OCI-LY7 (cell line): ENCODE results near the gene STAG2. TPM values are rescaled to one million over a fixed set of nuclear protein-coding genes. Genes with fewer than 3 reads are reported as not detected.
"Not testable (repeated sequence)": the region's sequence is repeated elsewhere in the genome, so short reads cannot be mapped to it uniquely, and the experiment has no call there.

Experiments
- BruUV-seq: library from RNA; stranded (reverse); fragments of 400-500 nt; replicated peaks from 2 replicates; lab custom pipeline; 2021; lab: Mats Ljungman, UMichigan
- CTCF ChIA-PET: fragments of 300-600 bp; sonication (Branson Sonifier 250); formaldehyde crosslinking; loops from one replicate; lab custom pipeline; 2022; ENCODE audit warnings: antibody characterized with exemption; ENCODE audit not compliant: unreplicated experiment; lab: Charles Lee
- POLR2A ChIA-PET: fragments of 300-600 bp; sonication (Branson Sonifier 250); formaldehyde crosslinking; loops from one replicate; lab custom pipeline; 2022; ENCODE audit warnings: antibody characterized with exemption; lab: Charles Lee
- DNase-seq: peaks from one replicate; pipeline ENCODE4 v3.0.0-alpha.2; 2015; ENCODE audit warnings: low spot score
- H2AFZ ChIP-seq: fragments of 200-600 bp; sonication (generic), shearing (Covaris generic); 2 replicates; pipeline ENCODE4 v1.6.1; 2014; ENCODE audit warnings: mild to moderate bottlenecking, antibody characterized with exemption, low read length, moderate library complexity
- H3K27ac ChIP-seq: fragments of 200-600 bp; sonication (generic); 2 replicates; pipeline ENCODE4 v1.5.1; 2014; ENCODE audit warnings: mixed run types, low read depth, mild to moderate bottlenecking, moderate library complexity, low read length, inconsistent platforms; ENCODE audit not compliant: poor library complexity, severe bottlenecking
- H3K36me3 ChIP-seq: fragments of 200-600 bp; sonication (generic); 2 replicates; pipeline ENCODE4 v1.6.1; 2014; ENCODE audit warnings: mild to moderate bottlenecking, antibody characterized with exemption, low read length, moderate library complexity, mixed read lengths; ENCODE audit not compliant: insufficient read depth
- H3K4me1 ChIP-seq: fragments of 200-600 bp; sonication (generic); 2 replicates; pipeline ENCODE4 v1.5.1; 2014; ENCODE audit warnings: mild to moderate bottlenecking, low read length; ENCODE audit not compliant: insufficient read depth, poor library complexity, severe bottlenecking
- H3K4me2 ChIP-seq: fragments of 200-600 bp; sonication (generic); 2 replicates; pipeline ENCODE4 v1.6.1; 2014; ENCODE audit warnings: mild to moderate bottlenecking, low read length
- H3K4me3 ChIP-seq: fragments of 200-600 bp; sonication (generic); 2 replicates; pipeline ENCODE4 v1.5.1; 2014; ENCODE audit warnings: mild to moderate bottlenecking, low read depth, low read length; ENCODE audit not compliant: poor library complexity, severe bottlenecking
- H3K79me2 ChIP-seq: fragments of 200-600 bp; sonication (generic); 2 replicates; pipeline ENCODE4 v1.6.1; 2016; ENCODE audit warnings: low read depth, mild to moderate bottlenecking, low read length, moderate library complexity, mixed read lengths; ENCODE audit not compliant: insufficient read depth
- H3K9me2 ChIP-seq: fragments of 200-600 bp; sonication (generic); 2 replicates; pipeline ENCODE4 v1.6.1; 2016; ENCODE audit warnings: mild to moderate bottlenecking, low read length, mixed read lengths; ENCODE audit not compliant: insufficient read depth
- H3K9me3 ChIP-seq: fragments of 200-600 bp; sonication (generic); 2 replicates; pipeline ENCODE4 v1.6.1; 2014; ENCODE audit warnings: mild to moderate bottlenecking, mixed run types, low read length, mixed read lengths
- H4K20me1 ChIP-seq: fragments of 200-600 bp; sonication (generic); 2 replicates; pipeline ENCODE4 v1.6.1; 2014; ENCODE audit warnings: mild to moderate bottlenecking, antibody characterized with exemption, low read length, moderate library complexity, mixed read lengths; ENCODE audit not compliant: insufficient read depth
- EZH2phosphoT487 ChIP-seq: fragments of 200-600 bp; sonication (generic); IDR thresholded peaks from 2 replicates; pipeline ENCODE4 v1.6.1; 2018; ENCODE audit warnings: low read depth, borderline replicate concordance, mild to moderate bottlenecking, mixed run types, antibody characterized with exemption, low read length, moderate library complexity, mixed read lengths
- intact Hi-C: fragments of 100-400 bp; cut with micrococcal nuclease; formaldehyde crosslinking; loops from one replicate; pipeline ENCODE4 v1.10.0; 2022; ENCODE audit not compliant: unreplicated experiment
- total RNA-seq, 2 experiments: library from RNA; depleted of rRNA in 1 of 2; stranded (reverse); fragments of >200 nt in 1 of 2; shearing (Covaris generic) in 1 of 2; gene quantifications; 2 replicates each; pipeline ENCODE4 v1.2.3, GENCODE V29; 2014 to 2022
- TF ChIP-seq, protein P1 (sequence below): fragments of 200-600 bp; sonication (generic); conservative IDR thresholded peaks from 2 replicates; pipeline ENCODE4 v1.5.1; 2014; ENCODE audit warnings: mild to moderate bottlenecking, antibody characterized with exemption, low read length, moderate library complexity, mixed read lengths

STAG2 gene
- total RNA-seq, 2 experiments from 2014 or later = 56.7 to 68.9 TPM

DNA sequence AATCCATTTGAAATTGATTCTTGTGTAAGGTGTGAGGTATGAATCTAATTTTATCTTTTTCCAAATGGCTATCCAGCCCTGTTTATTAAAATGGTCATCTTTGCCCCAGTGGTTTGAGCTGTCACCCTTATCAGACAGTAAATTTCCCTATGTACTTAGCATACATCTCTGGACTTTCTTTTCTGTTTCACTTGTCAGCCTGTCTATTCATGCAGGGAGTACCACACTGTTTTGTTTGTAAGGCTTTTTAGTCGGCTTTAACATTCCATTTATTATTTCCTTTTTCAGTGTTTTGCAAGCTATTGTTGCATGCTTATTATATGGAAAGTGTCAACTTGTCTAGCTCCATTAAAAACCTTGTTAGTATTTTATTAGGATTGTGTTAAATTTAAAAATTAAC, 155.8 kb downstream of the STAG2 start:
- BruUV-seq = no TSS peak
- ChIA-PET POLR2A (no interaction called here), CTCF (no interaction called here)
- Histone ChIP-seq H2AFZ (no peak overlapping the region), H3K79me2 (no peaks in the 10 kb centered on the region), H3K36me3 (no peaks in the 10 kb centered on the region), H3K4me1 (no peaks in the 10 kb centered on the region), H4K20me1 (no peaks in the 10 kb centered on the region), H3K4me2 (no peak overlapping the region), H3K4me3 (no peak overlapping the region), H3K27ac (no peak overlapping the region), H3K9me2 (no peaks in the 10 kb centered on the region), H3K9me3 (no peaks in the 10 kb centered on the region)
- intact Hi-C loops = no loop called here
- no peak for DNase-seq
- no peak for TF ChIP-seq EZH2phosphoT487
- TF ChIP-seq, protein P1, sequence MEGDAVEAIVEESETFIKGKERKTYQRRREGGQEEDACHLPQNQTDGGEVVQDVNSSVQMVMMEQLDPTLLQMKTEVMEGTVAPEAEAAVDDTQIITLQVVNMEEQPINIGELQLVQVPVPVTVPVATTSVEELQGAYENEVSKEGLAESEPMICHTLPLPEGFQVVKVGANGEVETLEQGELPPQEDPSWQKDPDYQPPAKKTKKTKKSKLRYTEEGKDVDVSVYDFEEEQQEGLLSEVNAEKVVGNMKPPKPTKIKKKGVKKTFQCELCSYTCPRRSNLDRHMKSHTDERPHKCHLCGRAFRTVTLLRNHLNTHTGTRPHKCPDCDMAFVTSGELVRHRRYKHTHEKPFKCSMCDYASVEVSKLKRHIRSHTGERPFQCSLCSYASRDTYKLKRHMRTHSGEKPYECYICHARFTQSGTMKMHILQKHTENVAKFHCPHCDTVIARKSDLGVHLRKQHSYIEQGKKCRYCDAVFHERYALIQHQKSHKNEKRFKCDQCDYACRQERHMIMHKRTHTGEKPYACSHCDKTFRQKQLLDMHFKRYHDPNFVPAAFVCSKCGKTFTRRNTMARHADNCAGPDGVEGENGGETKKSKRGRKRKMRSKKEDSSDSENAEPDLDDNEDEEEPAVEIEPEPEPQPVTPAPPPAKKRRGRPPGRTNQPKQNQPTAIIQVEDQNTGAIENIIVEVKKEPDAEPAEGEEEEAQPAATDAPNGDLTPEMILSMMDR = no peak

DNA sequence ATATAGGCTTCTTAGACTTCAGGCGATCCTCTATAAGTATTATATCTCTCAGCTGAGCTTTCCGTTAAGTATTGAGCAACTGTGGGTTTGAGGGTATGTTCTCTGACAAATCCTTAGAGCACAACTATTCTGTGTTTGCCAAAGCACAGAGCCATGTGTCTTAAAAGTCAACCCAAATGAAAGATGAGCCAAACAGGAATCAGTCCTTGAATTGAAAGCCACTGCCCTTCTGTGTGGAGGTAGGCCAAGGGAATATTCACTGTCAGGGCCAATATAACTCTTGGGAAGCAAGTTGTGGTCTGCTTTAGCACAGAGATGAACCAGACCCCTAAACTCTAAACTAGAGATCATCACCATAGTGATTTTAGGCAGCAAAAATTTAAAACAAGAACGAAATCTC, 164.0 kb downstream of the STAG2 start:
- Histone ChIP-seq H3K36me3 (no peaks in the 10 kb centered on the region), H2AFZ (no peak overlapping the region), H3K9me3 (no peaks in the 10 kb centered on the region), H3K9me2 (no peaks in the 10 kb centered on the region), H3K4me1 (no peaks in the 10 kb centered on the region), H3K4me2 (no peak overlapping the region), H4K20me1 (no peaks in the 10 kb centered on the region), H3K79me2 (no peaks in the 10 kb centered on the region), H3K27ac (no peak overlapping the region), H3K4me3 (no peak overlapping the region)
- BruUV-seq = no TSS peak
- POLR2A ChIA-PET = interaction anchor here (1.6 kb wide), 1 partner anchor 9 kb away, joined by 3 read pairs; no protein-coding TSS in a partner anchor
- CTCF ChIA-PET = no interaction called here
- TF ChIP-seq, protein P1 = no peak
- no peak for TF ChIP-seq EZH2phosphoT487
- DNase-seq = no peak
- intact Hi-C loops = no loop called here

GRCh38 chrX:124127496-124127895, 166.0 kb downstream of the STAG2 start:
- H3K9me2 ChIP-seq = no peaks in the 10 kb centered on the region
- H3K36me3 ChIP-seq = no peaks in the 10 kb centered on the region
- H3K9me3 ChIP-seq = no peaks in the 10 kb centered on the region
- H3K27ac ChIP-seq = no peak overlapping the region
- no peaks in the 10 kb centered on the region for H4K20me1 ChIP-seq
- ChIA-PET POLR2A (no interaction called here), CTCF (no interaction called here)
- no peak overlapping the region for H3K4me3 ChIP-seq
- intact Hi-C loops = no loop called here
- DNase-seq = peak; percentile 16
- no peaks in the 10 kb centered on the region for H3K4me1 ChIP-seq
- no peaks in the 10 kb centered on the region for H3K79me2 ChIP-seq
- no peak overlapping the region for H3K4me2 ChIP-seq
- no TSS peak for BruUV-seq
- H2AFZ ChIP-seq = no peak overlapping the region
- TF ChIP-seq EZH2phosphoT487 = no peak
- TF ChIP-seq, protein P1 = no peak

DNA sequence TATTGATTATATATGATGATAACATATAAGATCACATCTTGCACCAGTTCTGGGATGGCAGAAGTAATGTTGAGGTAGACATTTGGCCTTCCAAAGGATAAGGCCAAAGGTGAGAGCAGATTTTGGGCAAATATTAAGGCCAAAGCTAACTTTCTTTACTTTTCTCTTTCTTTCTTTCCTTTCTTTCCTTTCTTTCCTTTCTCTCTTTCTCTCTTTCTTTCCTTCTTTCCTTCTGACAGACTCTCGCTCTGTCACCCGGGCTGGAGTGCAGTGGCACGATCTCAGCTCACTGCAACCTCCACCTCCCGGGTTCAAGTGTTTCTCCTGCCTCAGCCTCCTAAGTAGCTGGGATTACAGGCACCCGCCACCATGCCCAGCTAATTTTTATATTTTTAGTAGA, 170.9 kb downstream of the STAG2 start:
- CTCF ChIA-PET, H2AFZ ChIP-seq, H3K9me3 ChIP-seq, H3K36me3 ChIP-seq, H3K4me1 ChIP-seq, H3K4me3 ChIP-seq, H3K27ac ChIP-seq, DNase-seq, POLR2A ChIA-PET, BruUV-seq, H3K9me2 ChIP-seq, H3K79me2 ChIP-seq, H4K20me1 ChIP-seq, intact Hi-C loops, H3K4me2 ChIP-seq: not testable (repeated sequence)
